Keratinocyte (primary cell): ENCODE measurements around the gene ABHD10.

Source experiments
- CTCF ChIP-seq, 3 experiments: IDR thresholded peaks in 1 of 3; conservative IDR thresholded peaks in 1 of 3; optimal IDR thresholded peaks in 1 of 3; 2 replicates in 2 of 3; 3 replicates in 1 of 3; pipeline versions ENCODE3 to v1.5.1; 2011; ENCODE audit warnings: low read length in 3 of 3, mild to moderate bottlenecking in 3 of 3, moderate library complexity in 2 of 3, control low read depth in 1 of 3, inconsistent platforms in 1 of 3; ENCODE audit not compliant: insufficient read depth in 2 of 3; ENCODE audit errors: extremely low read depth in 1 of 3
- EZH2 ChIP-seq: IDR thresholded peaks from one replicate; pipeline ENCODE4 v1.6.1; 2012; ENCODE audit warnings: inconsistent platforms, mild to moderate bottlenecking, low read length, moderate library complexity

- TF ChIP-seq CTCF (optimal IDR thresholded peaks at IDR 0.05 in 1 of 3, IDR thresholded peaks at IDR 0.05 in 1 of 3, conservative IDR thresholded peaks at IDR 0.05 in 1 of 3; ENCODE audit: extremely low read depth in 1 of 3, insufficient read depth in 2 of 3, low read length in 3 of 3) (no peak), EZH2 (no peak)
These were observed 25.4 kb downstream of the ABHD10 start for GRCh38 chr3:112004187-112004586.
